ENCODE data around the gene SLC36A2.

The SLC36A2 gene

GRCh38 chr5:151281001-151281639, 66.2 kb downstream of the SLC36A2 start:
- no peak for DNase-seq

GRCh38 chr5:151280443-151280842, 66.9 kb downstream of the SLC36A2 start:
- DNase-seq = no peak

GRCh38 chr5:151278845-151279244, 68.5 kb downstream of the SLC36A2 start:
- no peak for DNase-seq

- no peak for DNase-seq
Measured at GRCh38 chr5:151275803-151276202, 71.6 kb downstream of the SLC36A2 start.

GRCh38 chr5:151274666-151275065, 72.7 kb downstream of the SLC36A2 start:
- DNase-seq = no peak

- no peak for DNase-seq
Measured at GRCh38 chr5:151271336-151271735, 76.0 kb downstream of the SLC36A2 start.

GRCh38 chr5:151270599-151270998, 76.8 kb downstream of the SLC36A2 start:
- no peak for DNase-seq

GRCh38 chr5:151267491-151268260, 79.7 kb downstream of the SLC36A2 start:
- DNase-seq = no peak
